HCEC 1CT (cell line): ENCODE measurements around the gene GRAMD1C.

Source experiments
- DNase-seq: peaks from one replicate; pipeline ENCODE4 v3.0.0-alpha.2; 2017

The GRAMD1C gene

DNA sequence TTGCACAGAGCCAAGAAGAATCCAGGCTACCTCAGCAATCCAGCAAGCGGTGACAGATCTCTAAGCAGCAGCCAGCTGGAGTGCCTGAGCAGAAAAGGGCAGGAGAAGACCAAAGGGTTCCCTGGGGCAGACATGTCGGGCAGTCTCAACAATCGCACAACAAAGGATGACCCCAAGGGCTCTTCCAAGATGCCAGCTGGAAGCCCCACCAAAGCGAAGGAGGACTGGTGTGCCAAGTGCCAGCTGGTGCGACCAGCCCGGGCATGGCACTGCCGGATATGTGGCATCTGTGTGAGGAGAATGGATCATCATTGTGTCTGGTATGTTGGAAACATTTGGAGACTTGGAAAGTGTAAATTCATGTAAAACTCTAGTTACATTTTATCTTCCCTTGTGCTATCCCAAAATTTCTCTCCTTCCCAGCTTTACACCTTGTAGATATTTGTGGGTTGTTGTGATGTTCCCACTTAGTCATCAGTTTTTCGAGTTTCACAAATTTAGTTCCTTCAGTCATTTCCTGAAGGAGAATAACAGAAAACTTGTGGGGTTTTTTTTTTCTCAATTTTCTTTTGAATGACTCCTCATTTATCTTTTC is 115.6 kb downstream of the GRAMD1C start:
- DNase-seq = no peak

DNA sequence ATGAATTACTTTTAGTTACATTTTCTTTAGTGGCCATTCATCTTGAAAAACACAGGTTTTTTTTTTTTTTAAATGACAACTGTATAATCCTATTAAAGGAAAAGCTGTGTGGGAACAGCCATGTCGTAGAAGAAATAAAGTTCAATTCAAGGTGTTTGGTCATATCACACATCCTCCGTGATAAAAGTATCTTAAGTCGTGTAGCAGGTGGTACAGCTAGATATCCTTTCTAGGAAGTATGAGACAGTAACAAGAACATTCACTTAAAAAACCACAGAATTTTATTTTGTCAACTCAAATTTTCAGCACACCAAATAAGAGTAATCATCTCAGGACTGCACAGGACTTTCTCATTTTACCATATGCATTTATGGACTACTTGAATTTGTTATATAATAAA is 125.3 kb downstream of the GRAMD1C start:
- DNase-seq = no peak

DNA sequence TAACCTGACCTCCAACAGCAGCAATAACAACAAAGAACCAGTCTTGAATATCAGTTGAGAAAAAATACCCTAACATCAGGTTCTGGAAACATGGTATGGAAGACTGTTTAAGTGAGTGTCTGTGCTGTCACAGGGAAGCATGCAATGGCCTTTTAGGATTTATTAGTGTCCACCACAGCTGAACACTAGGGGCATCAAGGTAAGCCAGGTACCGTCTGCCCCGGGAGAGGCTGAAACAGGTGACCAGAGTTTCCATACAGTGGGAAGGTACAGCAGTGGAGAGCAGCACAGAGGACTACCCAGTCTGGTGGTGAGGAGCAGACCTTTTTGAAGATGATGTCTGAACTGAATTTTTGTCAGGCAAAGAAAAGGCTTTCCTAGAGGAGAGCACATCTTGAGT is 127.6 kb downstream of the GRAMD1C start:
- no peak for DNase-seq

DNA sequence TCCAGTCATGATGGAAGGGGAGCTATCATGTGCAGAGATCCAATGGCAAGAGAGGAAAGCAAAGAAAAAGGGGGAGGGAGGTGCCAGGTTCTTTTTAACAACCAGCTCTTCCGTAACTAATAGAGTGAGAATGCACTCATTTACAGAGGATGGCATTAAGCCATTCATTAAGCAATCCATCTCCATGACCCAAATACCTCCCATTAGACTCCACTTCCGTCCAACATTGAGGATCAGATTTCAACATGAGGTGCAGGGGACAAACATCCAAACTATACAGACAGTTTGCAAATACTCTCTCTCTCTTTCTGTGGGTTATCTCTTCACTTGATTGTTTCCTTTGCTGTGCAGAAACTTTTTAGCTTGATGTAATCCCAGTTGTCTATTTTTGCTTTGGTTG is 130.4 kb downstream of the GRAMD1C start:
- DNase-seq = peak; percentile 33

DNA sequence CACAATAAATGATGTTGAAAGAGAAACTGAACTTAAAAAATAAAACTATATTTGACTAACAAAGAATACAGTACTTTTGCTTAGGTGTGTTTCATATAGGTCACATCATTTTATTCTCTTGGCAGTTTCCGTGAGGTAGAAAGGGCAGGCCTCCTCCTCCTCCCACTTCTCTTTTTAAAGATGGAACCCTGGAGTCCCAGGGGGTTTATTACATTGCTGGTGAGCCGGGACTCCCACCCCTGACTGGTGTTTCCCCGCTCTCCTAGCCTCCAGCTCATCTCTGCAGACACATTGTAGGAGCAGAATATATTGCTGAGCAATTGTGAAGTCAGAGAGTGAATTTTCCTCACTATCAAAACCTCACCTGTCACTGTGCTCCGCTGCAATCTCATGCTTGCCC is 139.2 kb downstream of the GRAMD1C start:
- no peak for DNase-seq

DNA sequence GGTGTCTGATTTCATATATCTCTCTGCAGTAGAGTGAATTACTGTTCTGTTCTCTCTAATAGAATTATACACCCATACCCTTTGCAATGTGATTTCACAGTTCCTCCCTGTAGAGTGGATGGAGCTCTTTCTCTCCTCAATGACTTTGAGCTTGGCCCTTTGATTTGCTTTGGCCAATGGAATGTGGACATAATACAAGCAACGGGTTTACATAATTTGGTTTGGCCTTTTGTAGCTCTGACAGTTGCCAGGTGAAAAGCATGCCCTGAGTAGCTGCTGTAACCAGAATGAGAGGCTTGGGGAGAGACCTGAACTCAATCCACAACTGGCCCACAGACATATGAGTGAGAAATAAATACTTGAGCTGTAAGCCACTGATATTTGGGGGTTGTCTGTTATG is 141.3 kb downstream of the GRAMD1C start:
- DNase-seq = no peak

DNA sequence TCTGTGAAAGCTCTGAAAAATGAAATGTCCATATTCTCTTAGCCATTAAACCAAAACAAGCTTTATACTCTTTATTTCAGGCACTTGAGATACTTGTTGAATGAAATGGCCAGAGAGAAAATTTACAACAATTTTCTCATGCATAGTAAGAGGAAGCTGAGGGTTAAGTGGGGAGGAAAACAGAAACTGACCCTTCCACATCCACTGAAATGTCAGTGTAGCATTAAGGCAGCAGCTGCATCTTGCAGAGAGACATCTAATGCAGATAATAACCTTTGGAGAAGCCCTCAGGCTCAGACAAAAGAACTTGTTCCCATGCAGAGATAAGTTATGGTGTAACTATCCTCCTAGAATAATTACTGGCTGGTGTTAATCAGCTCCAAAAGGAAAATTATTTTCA is 143.2 kb downstream of the GRAMD1C start:
- no peak for DNase-seq

DNA sequence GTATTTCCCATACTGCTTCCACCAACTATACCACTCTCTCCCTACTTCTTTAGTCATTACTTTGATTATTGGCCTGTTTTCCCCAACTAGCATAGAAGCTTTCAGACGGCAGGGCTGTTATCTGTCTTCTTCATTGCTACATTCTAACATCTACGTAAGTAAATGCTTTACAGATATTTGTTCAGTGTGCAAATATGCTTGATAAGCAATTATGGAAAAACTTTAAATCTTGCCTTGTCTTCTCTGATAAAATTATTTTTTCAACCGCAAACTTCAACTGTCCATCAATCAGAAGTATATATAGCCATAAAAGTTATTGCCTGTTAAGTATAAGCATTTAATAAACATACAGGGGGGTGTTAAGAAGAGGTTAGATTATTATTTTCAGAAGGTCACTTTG is 145.0 kb downstream of the GRAMD1C start:
- no peak for DNase-seq

DNA sequence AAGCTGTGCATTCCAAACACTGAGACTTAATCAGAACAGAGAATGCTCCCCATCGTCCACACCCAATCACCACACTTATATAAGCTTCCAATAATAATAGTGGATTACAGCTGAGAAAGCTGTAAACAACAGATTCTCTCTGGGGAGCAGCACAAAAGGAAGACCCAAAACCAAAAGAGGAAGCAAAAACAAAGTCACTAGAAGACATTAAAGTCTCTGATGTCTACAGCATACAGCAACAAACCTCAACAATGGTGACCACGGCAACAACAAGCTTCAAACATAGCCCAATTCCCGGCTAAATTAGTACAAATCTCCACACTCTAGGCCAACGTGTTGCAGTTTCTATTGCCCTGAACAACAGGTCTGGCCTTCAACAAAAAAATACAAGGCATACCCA is 147.0 kb downstream of the GRAMD1C start:
- DNase-seq = no peak
